ENCODE measurements around the gene IFNA17.
"Not testable (repeated sequence)": the region's sequence is repeated elsewhere in the genome, so short reads cannot be mapped to it uniquely, and the experiment has no call there.

Gene IFNA17

GRCh38 chr9:21210782-21211181, 17.2 kb downstream of the IFNA17 start:
- DNase-seq (ENCODE audit: low read depth, low spot score): not testable (repeated sequence)

- DNase-seq (ENCODE audit: low read depth, low spot score): no peak
Measured at GRCh38 chr9:21210311-21210710, 17.7 kb downstream of the IFNA17 start.

- DNase-seq (ENCODE audit: low read depth, low spot score): not testable (repeated sequence)
Measured at GRCh38 chr9:21207043-21207442, 21.0 kb downstream of the IFNA17 start, which contains the start of gene IFNA10. Gene IFNA10 (minus strand): TSS chr9:21207143. CDS start chr9:21207097, 46 bp downstream.

GRCh38 chr9:21205204-21205603, 22.8 kb downstream of the IFNA17 start:
- DNase-seq (ENCODE audit: low read depth, low spot score): no peak

GRCh38 chr9:21202105-21202504, 25.9 kb downstream of the IFNA17 start, which contains the start of gene IFNA7:
Gene IFNA7 (minus strand): TSS chr9:21202205. CDS start chr9:21202165, 40 bp downstream.
- DNase-seq (ENCODE audit: low read depth, low spot score): not testable (repeated sequence)

GRCh38 chr9:21194867-21195776, 32.9 kb downstream of the IFNA17 start:
- DNase-seq (ENCODE audit: low read depth, low spot score): not testable (repeated sequence)

GRCh38 chr9:21187487-21187886, 40.5 kb downstream of the IFNA17 start, which contains the start of gene IFNA4:
Gene IFNA4 (minus strand): TSS chr9:21187587. CDS start chr9:21187531, 56 bp downstream.
- not testable (repeated sequence) for DNase-seq (ENCODE audit: low read depth, low spot score)

- not testable (repeated sequence) for DNase-seq (ENCODE audit: low read depth, low spot score)
Measured at GRCh38 chr9:21182810-21183736, 44.9 kb downstream of the IFNA17 start.

Data from activated CD4-positive, CD25-positive, alpha-beta regulatory T cell treated with anti-CD3 and anti-CD28 coated beads, Interleukin-2, amount 50 U/mL, for 16 hours (primary cell).